Smooth muscle cell (in vitro differentiated cells): ENCODE results near the gene CHST11. TPM values are rescaled to one million over a fixed set of nuclear protein-coding genes. Genes with fewer than 3 reads are reported as not detected.

Experiments
- DNase-seq: peaks from one replicate; lab custom pipeline; 2025; ENCODE audit not compliant: unreplicated experiment; lab: John Stamatoyannopoulos, UW
- H2AFZ ChIP-seq: fragments of 200-600 bp; sonication (generic); 2 replicates; pipeline ENCODE4 v1.6.0; 2016; ENCODE audit warnings: antibody characterized with exemption, low read depth, mild to moderate bottlenecking
- H3F3A ChIP-seq: fragments of 200-600 bp; sonication (generic); 2 replicates; pipeline ENCODE4 v1.6.0; 2017; ENCODE audit warnings: antibody characterized with exemption, low read depth
- H3K27ac ChIP-seq: fragments of 200-600 bp; sonication (generic); 2 replicates; pipeline ENCODE4 v1.5.1; 2016; ENCODE audit warnings: low read depth, mild to moderate bottlenecking
- H3K27me3 ChIP-seq: fragments of 200-600 bp; sonication (generic); 2 replicates; pipeline ENCODE4 v1.6.1; 2016; ENCODE audit warnings: low read depth, mild to moderate bottlenecking
- H3K36me3 ChIP-seq: fragments of 200-600 bp; sonication (generic); 2 replicates; pipeline ENCODE4 v1.5.1; 2016; ENCODE audit warnings: low read depth
- H3K4me1 ChIP-seq: fragments of 200-600 bp; sonication (generic); 2 replicates; pipeline ENCODE4 v1.5.1; 2016; ENCODE audit warnings: low read depth
- H3K4me2 ChIP-seq: fragments of 200-600 bp; sonication (generic); 2 replicates; pipeline ENCODE4 v1.6.0; 2016; ENCODE audit warnings: mild to moderate bottlenecking
- H3K4me3 ChIP-seq: fragments of 200-600 bp; sonication (generic); 2 replicates; pipeline ENCODE4 v1.5.1; 2016; ENCODE audit warnings: mild to moderate bottlenecking
- H3K79me2 ChIP-seq: fragments of 200-600 bp; sonication (generic); 2 replicates; pipeline ENCODE4 v1.6.0; 2016; ENCODE audit warnings: low read depth, mild to moderate bottlenecking
- H3K9ac ChIP-seq: fragments of 200-600 bp; sonication (generic); 2 replicates; pipeline ENCODE4 v1.6.0; 2016; ENCODE audit warnings: low read depth
- H3K9me3 ChIP-seq: fragments of 200-600 bp; sonication (generic); replicated peaks from 2 replicates; pipeline ENCODE4 v1.5.1; 2016; ENCODE audit warnings: low read depth
- H4K20me1 ChIP-seq: fragments of 200-600 bp; sonication (generic); 2 replicates; pipeline ENCODE4 v1.6.0; 2016; ENCODE audit warnings: low read depth
- CTCF ChIP-seq: fragments of 200-600 bp; sonication (generic); IDR thresholded peaks from 2 replicates; pipeline ENCODE4 v1.5.1; 2017; ENCODE audit warnings: borderline replicate concordance, mild to moderate bottlenecking, antibody characterized with exemption; ENCODE audit not compliant: insufficient read depth, poor library complexity, severe bottlenecking
- WGBS: methylation state at CpG from one replicate; pipeline ENCODE4 v1.1.7; 2016; ENCODE audit warnings: low lambda C conversion rate; 5-methylcytosine and 5-hydroxymethylcytosine counted together
- polyA plus RNA-seq: library from polyadenylated mRNA; unstranded; fragments of >200 nt; fragmentation: Nextera tagmentation; extraction: Ambion mirVana; gene quantifications from 2 replicates; pipeline ENCODE4 v1.2.1, GENCODE V29; 2016
- total RNA-seq: library from RNA; depleted of rRNA; stranded (reverse); fragments of >200 nt; gene quantifications from 2 replicates; pipeline ENCODE4 v1.2.3, GENCODE V29; 2014

The CHST11 gene
- total and polyA plus RNA-seq, 2 experiments from 2014 or later, result 6.9 to 10.2 TPM

GRCh38 chr12:104648756-104649155, 192.0 kb downstream of the CHST11 start:
- WGBS, result 93% methylated on average over 4 of the region's 4 CpGs
- Histone ChIP-seq H3K36me3 (no peaks in the 10 kb centered on the region), H3K79me2 (peaks cover 3% of the 10 kb centered on the region), H4K20me1 (peaks cover 32% of the 10 kb centered on the region), H3K27ac (no peak overlapping the region), H3K4me3 (no peak overlapping the region), H2AFZ (no peak overlapping the region), H3K4me1 (no peaks in the 10 kb centered on the region), H3K9ac (no peak overlapping the region), H3F3A (no peaks in the 10 kb centered on the region), H3K27me3 (no peaks in the 10 kb centered on the region), H3K4me2 (no peak overlapping the region), H3K9me3 (no peaks in the 10 kb centered on the region)
- DNase-seq, result no peak
- no peak for TF ChIP-seq CTCF

GRCh38 chr12:104649217-104649824, 192.6 kb downstream of the CHST11 start:
- no peaks in the 10 kb centered on the region for H3F3A ChIP-seq
- no peak overlapping the region for H3K27ac ChIP-seq
- H3K9me3 ChIP-seq, result no peaks in the 10 kb centered on the region
- WGBS, result 98% methylated on average over 2 of the region's 2 CpGs
- H3K4me3 ChIP-seq, result no peak overlapping the region
- H3K9ac ChIP-seq, result no peak overlapping the region
- no peak overlapping the region for H3K4me2 ChIP-seq
- no peak overlapping the region for H2AFZ ChIP-seq
- H3K27me3 ChIP-seq, result no peaks in the 10 kb centered on the region
- H3K79me2 ChIP-seq, result peaks cover 3% of the 10 kb centered on the region
- no peak for DNase-seq
- H3K36me3 ChIP-seq, result no peaks in the 10 kb centered on the region
- no peaks in the 10 kb centered on the region for H3K4me1 ChIP-seq
- peaks cover 26% of the 10 kb centered on the region for H4K20me1 ChIP-seq
- no peak for TF ChIP-seq CTCF

GRCh38 chr12:104649921-104650320, 193.2 kb downstream of the CHST11 start:
- H4K20me1 ChIP-seq, result peaks cover 28% of the 10 kb centered on the region
- no peak for DNase-seq

More at GRCh38 chr12:104649921-104650320, 193.2 kb downstream of the CHST11 start:
- Histone ChIP-seq H3K27ac (no peak overlapping the region), H3K4me1 (no peaks in the 10 kb centered on the region), H3K9me3 (no peaks in the 10 kb centered on the region), H3F3A (no peaks in the 10 kb centered on the region), H3K4me3 (no peak overlapping the region), H3K27me3 (no peaks in the 10 kb centered on the region), H3K4me2 (no peak overlapping the region), H3K79me2 (peaks cover 3% of the 10 kb centered on the region), H3K36me3 (no peaks in the 10 kb centered on the region), H2AFZ (no peak overlapping the region), H3K9ac (no peak overlapping the region)
- no peak for TF ChIP-seq CTCF
